Measurements from ENCODE around the gene BCR. TPM values are rescaled to one million over a fixed set of nuclear protein-coding genes. Genes with fewer than 3 reads are reported as not detected.

BCR gene
- total and polyA plus RNA-seq, 2 of the 8 experiments (the other 6 are each of a cell fraction or from before 2014, with no cell fraction given): 66.7 to 130 TPM

DNA sequence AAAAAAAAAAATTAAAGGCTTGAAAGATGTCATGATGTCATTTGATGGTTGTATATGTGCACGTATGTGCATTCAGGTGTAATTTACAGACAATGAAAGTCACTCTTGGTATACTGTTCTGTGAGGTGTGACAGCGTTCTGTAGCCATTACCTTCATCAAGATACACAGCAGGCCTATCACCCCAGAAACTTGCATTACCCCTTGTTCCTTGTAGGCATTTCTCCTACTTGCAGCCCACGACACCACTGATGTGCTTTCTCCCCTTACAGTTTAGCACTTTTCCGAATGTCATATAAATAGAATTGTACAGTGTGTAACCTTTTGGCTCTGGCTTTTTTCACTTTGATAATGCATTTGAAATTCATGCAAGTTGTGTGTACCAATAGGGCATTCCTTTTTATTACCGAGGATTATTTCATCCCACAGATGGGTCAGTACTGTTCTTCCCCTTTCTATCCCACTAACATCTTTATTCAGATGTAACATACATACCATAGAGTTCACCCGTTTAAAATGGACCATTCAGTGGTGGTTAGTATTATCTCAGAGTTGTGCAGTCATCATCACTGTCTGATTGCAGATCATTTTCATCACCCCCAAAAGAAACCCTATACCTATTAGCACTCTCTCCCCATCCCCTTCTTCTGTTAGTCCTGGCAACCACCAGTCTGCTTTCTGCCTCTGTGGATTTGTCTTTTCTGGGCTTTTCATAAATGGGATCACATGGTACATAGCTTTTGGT is 30.3 kb downstream of the BCR start:
- Histone ChIP-seq H3K14ac (ENCODE audit: insufficient read length) (no peak overlapping the region), H3K36me3 (ENCODE audit: control insufficient read depth in 2 of 4, insufficient read depth in 4 of 4, low read length in 3 of 4) (peaks cover 0 to 2% (median 0%) of the 10 kb centered on the region in 4 experiments; a peak in 1 of 8 replicates), H2AFZ (ENCODE audit: low read length) (no peak overlapping the region), H2BK5ac (ENCODE audit: low read depth, low read length) (no peak overlapping the region), H2BK15ac (ENCODE audit: low read length) (no peak overlapping the region), H3K23ac (ENCODE audit: insufficient read length) (no peak overlapping the region), H3K4me1 (replicated peaks in 1 of 4; ENCODE audit: control insufficient read depth in 3 of 4, insufficient read depth in 4 of 4, low read length in 3 of 4) (peaks cover 0 to 3% (median under 1%) of the 10 kb centered on the region in 4 experiments; a peak in 3 of 7 replicates), H3K56ac (replicated peaks; ENCODE audit: insufficient read length, low read depth, low read length) (no peak overlapping the region), H2AK5ac (ENCODE audit: low read depth, low read length) (no peak overlapping the region), H4K91ac (replicated peaks; ENCODE audit: insufficient read length, low read length) (no peak overlapping the region), H3K9me3 (ENCODE audit: insufficient read depth in 2 of 2, low read depth in 1 of 2, low read length in 1 of 2) (no peaks in the 10 kb centered on the region), H3K27ac (ENCODE audit: low read depth, low read length) (no peak overlapping the region), H4K5ac (ENCODE audit: insufficient read length, low read depth, low read length) (no peak overlapping the region), H3K79me2 (ENCODE audit: control insufficient read depth in 1 of 2, insufficient read depth in 2 of 2, low read length in 2 of 2) (peaks cover 31 to 93% of the 10 kb centered on the region in 2 experiments), H4K8ac (ENCODE audit: extremely low read depth, insufficient read depth, low read length) (no peak overlapping the region), H3K4ac (replicated peaks; ENCODE audit: insufficient read length, low read depth, low read length) (no peak overlapping the region), H3K23me2 (ENCODE audit: low read depth, low read length) (peaks cover 2% of the 10 kb centered on the region; the same call in 1 of the 2 replicates), H3K9ac (replicated peaks in 1 of 4; ENCODE audit: extremely low read depth in 1 of 4, low read depth in 3 of 4, low read length in 3 of 4) (no peak overlapping the region), H3K4me2 (ENCODE audit: insufficient read depth in 1 of 2, low read depth in 2 of 2, low read length in 2 of 2) (no peak overlapping the region), H3K79me1 (ENCODE audit: low read depth, low read length) (peaks cover 29% of the 10 kb centered on the region), H2BK12ac (ENCODE audit: low read depth, low read length) (no peak overlapping the region), H4K20me1 (replicated peaks in 1 of 2; ENCODE audit: control insufficient read depth in 1 of 2, insufficient read depth in 2 of 2, low read length in 2 of 2) (peaks cover 16 to 42% of the 10 kb centered on the region in 2 experiments), H3K18ac (ENCODE audit: extremely low read depth, low read length) (no peak overlapping the region), H2BK120ac (replicated peaks; ENCODE audit: low read depth, low read length) (no peak overlapping the region), H2BK20ac (ENCODE audit: low read length) (no peak overlapping the region), H3K4me3 (ENCODE audit: extremely low read depth in 1 of 4, insufficient read depth in 2 of 4, low read depth in 3 of 4, low read length in 4 of 4) (no peak overlapping the region), H3K27me3 (replicated peaks in 1 of 4; ENCODE audit: control insufficient read depth in 3 of 4, extremely low read depth in 1 of 4, insufficient read depth in 3 of 4, low read length in 3 of 4) (no peaks in the 10 kb centered on the region)
- FAIRE-seq (no peak), DNase-seq (ENCODE audit: low read depth in 1 of 2, low spot score in 2 of 2) (no peak)
- ChIA-PET POLR2A (ENCODE audit: partially characterized antibody) (interaction anchor here (1.5 kb wide), 1 partner anchor 33 kb away, joined by 5 read pairs; no protein-coding TSS in a partner anchor), CTCF (ENCODE audit: partially characterized antibody) (interaction anchor here (1.1 to 1.5 kb wide), 4 partner anchors 21 to 47 kb away, joined by 3 to 4 read pairs (median 4); no protein-coding TSS in a partner anchor)
- 91% methylated on average over 6 of the region's 6 CpGs; no CpG with 5 or more reads in 1 of the 2 experiments for WGBS, 2 experiments (ENCODE audit: extremely low coverage in 1 of 2, insufficient coverage in 1 of 2, insufficient read length in 1 of 2, insufficient replicate concordance in 2 of 2, low coverage in 1 of 2, low lambda C conversion rate in 2 of 2, missing lambda C conversion rate in 1 of 2)
- TF ChIP-seq SIX5 (IDR thresholded peaks at IDR 0.05; ENCODE audit: low read depth, low read length): no peak
- TF ChIP-seq ASH2L (IDR thresholded peaks at IDR 0.05; ENCODE audit: low read length): no peak
- no peak for TF ChIP-seq SAP30 (IDR thresholded peaks at IDR 0.05; ENCODE audit: insufficient read depth, insufficient replicate concordance, low read length)
- TF ChIP-seq SP4 (IDR thresholded peaks at IDR 0.05; ENCODE audit: low read length): no peak
- TF ChIP-seq, protein P1, sequence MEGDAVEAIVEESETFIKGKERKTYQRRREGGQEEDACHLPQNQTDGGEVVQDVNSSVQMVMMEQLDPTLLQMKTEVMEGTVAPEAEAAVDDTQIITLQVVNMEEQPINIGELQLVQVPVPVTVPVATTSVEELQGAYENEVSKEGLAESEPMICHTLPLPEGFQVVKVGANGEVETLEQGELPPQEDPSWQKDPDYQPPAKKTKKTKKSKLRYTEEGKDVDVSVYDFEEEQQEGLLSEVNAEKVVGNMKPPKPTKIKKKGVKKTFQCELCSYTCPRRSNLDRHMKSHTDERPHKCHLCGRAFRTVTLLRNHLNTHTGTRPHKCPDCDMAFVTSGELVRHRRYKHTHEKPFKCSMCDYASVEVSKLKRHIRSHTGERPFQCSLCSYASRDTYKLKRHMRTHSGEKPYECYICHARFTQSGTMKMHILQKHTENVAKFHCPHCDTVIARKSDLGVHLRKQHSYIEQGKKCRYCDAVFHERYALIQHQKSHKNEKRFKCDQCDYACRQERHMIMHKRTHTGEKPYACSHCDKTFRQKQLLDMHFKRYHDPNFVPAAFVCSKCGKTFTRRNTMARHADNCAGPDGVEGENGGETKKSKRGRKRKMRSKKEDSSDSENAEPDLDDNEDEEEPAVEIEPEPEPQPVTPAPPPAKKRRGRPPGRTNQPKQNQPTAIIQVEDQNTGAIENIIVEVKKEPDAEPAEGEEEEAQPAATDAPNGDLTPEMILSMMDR (IDR thresholded peaks at IDR 0.05; ENCODE audit: control extremely low read depth in 1 of 3, insufficient read depth in 1 of 3, low read depth in 1 of 3, low read length in 3 of 3): no peak
- no peak for TF ChIP-seq KDM5A (IDR thresholded peaks at IDR 0.05; ENCODE audit: low read length)
- TF ChIP-seq SP2 (IDR thresholded peaks at IDR 0.05; ENCODE audit: low read length): no peak
- TF ChIP-seq SIRT6 (IDR thresholded peaks at IDR 0.05; ENCODE audit: low read length): no peak
- TF ChIP-seq JUN (IDR thresholded peaks at IDR 0.05; ENCODE audit: low read depth, low read length): no peak
- TF ChIP-seq, protein P2, sequence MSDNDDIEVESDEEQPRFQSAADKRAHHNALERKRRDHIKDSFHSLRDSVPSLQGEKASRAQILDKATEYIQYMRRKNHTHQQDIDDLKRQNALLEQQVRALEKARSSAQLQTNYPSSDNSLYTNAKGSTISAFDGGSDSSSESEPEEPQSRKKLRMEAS (IDR thresholded peaks at IDR 0.05): no peak

Measured in H1 (cell line).